HL-60/S4 (cell line): Measurements from ENCODE around the gene CPXCR1.
"Not testable (repeated sequence)": the region's sequence is repeated elsewhere in the genome, so short reads cannot be mapped to it uniquely, and the experiment has no call there.

Experiments used
- in situ Hi-C: fragments of 300-500 bp; cut with MboI; formaldehyde crosslinking; loops from 2 replicates; pipeline ENCODE4 v1.14.3; 2022; ENCODE audit warnings: low sequenced_read_pairs

CPXCR1 gene

GRCh38 chrX:88746925-88747324 lies at the start of gene CPXCR1:
Gene CPXCR1 (plus strand): TSS chrX:88747225. CDS start chrX:88753415, 6,190 bp downstream.
- in situ Hi-C loops: no loop called here

GRCh38 chrX:88735835-88736234 lies 11.2 kb upstream of the CPXCR1 start:
- in situ Hi-C loops: no loop called here

GRCh38 chrX:88746215-88746614 lies 810 bp upstream of the CPXCR1 start:
- in situ Hi-C loops: not testable (repeated sequence)

GRCh38 chrX:88752339-88752738 lies 5.3 kb downstream of the CPXCR1 start:
- in situ Hi-C loops: not testable (repeated sequence)

- in situ Hi-C loops: no loop called here
Observed at GRCh38 chrX:88789825-88790224, 42.8 kb downstream of the CPXCR1 start.
